Endothelial cell (in vitro differentiated cells): ENCODE data around the gene FAM222A. TPM values are rescaled to one million over a fixed set of nuclear protein-coding genes. Genes with fewer than 3 reads are reported as not detected.

ENCODE experiments used
- DNase-seq: peaks from one replicate; pipeline ENCODE4 v3.0.0; 2021; ENCODE audit warnings: low spot score
- H3K27ac Mint-ChIP-seq: one replicate; pipeline ENCODE4 v1.8.0; 2021; ENCODE audit warnings: mixed read lengths, inconsistent platforms; ENCODE audit not compliant: unreplicated experiment
- H3K27me3 Mint-ChIP-seq: one replicate; pipeline ENCODE4 v1.8.0; 2021; ENCODE audit warnings: mild to moderate bottlenecking, moderate library complexity, mixed read lengths, inconsistent platforms; ENCODE audit not compliant: unreplicated experiment
- H3K36me3 Mint-ChIP-seq: one replicate; pipeline ENCODE4 v1.8.0; 2021; ENCODE audit warnings: mild to moderate bottlenecking, low read depth, mixed read lengths, inconsistent platforms; ENCODE audit not compliant: unreplicated experiment
- H3K4me1 Mint-ChIP-seq: one replicate; pipeline ENCODE4 v1.8.0; 2021; ENCODE audit warnings: mild to moderate bottlenecking, mixed read lengths, inconsistent platforms; ENCODE audit not compliant: unreplicated experiment
- H3K4me3 Mint-ChIP-seq: one replicate; pipeline ENCODE4 v1.8.0; 2021; ENCODE audit warnings: mild to moderate bottlenecking, mixed read lengths, inconsistent platforms; ENCODE audit not compliant: unreplicated experiment
- H3K9me3 Mint-ChIP-seq: one replicate; pipeline ENCODE4 v1.8.0; 2021; ENCODE audit warnings: mixed read lengths, inconsistent platforms; ENCODE audit not compliant: unreplicated experiment
- CTCF ChIP-seq: fragments of 200-600 bp; sonication (generic); IDR thresholded peaks from one replicate; pipeline ENCODE4 v1.5.0; 2021; ENCODE audit warnings: antibody characterized with exemption; ENCODE audit not compliant: unreplicated experiment
- total RNA-seq: library from RNA; stranded (reverse); fragmentation: NEBNext Ultra II Directional; extraction: Animal tissue kit (Norgen Biotek cat#: 25700); gene quantifications from one replicate; pipeline ENCODE4 v1.2.1, GENCODE V29; 2021; ENCODE audit not compliant: unreplicated experiment

FAM222A gene
- total RNA-seq, 1 donor from 2014 or later, result 14.2 TPM

GRCh38 chr12:109720857-109721189, 7.2 kb downstream of the FAM222A start:
- H3K9me3 Mint-ChIP-seq, result no peaks in the 10 kb centered on the region
- H3K27ac Mint-ChIP-seq, result no peak overlapping the region
- DNase-seq, result no peak
- H3K27me3 Mint-ChIP-seq, result peaks cover 13% of the 10 kb centered on the region
- TF ChIP-seq CTCF, result no peak
- peaks cover 5% of the 10 kb centered on the region for H3K36me3 Mint-ChIP-seq
- no peak overlapping the region for H3K4me3 Mint-ChIP-seq
- H3K4me1 Mint-ChIP-seq, result peaks cover 59% of the 10 kb centered on the region

GRCh38 chr12:109721276-109721675, 7.7 kb downstream of the FAM222A start:
- Mint-ChIP-seq H3K27ac (no peak overlapping the region), H3K4me1 (peaks cover 55% of the 10 kb centered on the region), H3K4me3 (no peak overlapping the region), H3K36me3 (peaks cover 5% of the 10 kb centered on the region), H3K9me3 (no peaks in the 10 kb centered on the region), H3K27me3 (peaks cover 11% of the 10 kb centered on the region)
- TF ChIP-seq CTCF, result no peak
- no peak for DNase-seq

GRCh38 chr12:109722022-109722720, 8.5 kb downstream of the FAM222A start:
- no peaks in the 10 kb centered on the region for H3K9me3 Mint-ChIP-seq
- peaks cover 10% of the 10 kb centered on the region for H3K27me3 Mint-ChIP-seq
- no peak overlapping the region for H3K4me3 Mint-ChIP-seq
- TF ChIP-seq CTCF, result no peak
- peaks cover 47% of the 10 kb centered on the region for H3K4me1 Mint-ChIP-seq
- DNase-seq, result no peak
- peaks cover 5% of the 10 kb centered on the region for H3K36me3 Mint-ChIP-seq
- H3K27ac Mint-ChIP-seq, result peak overlapping the region; percentile 52

GRCh38 chr12:109722721-109723094, 9.1 kb downstream of the FAM222A start:
- DNase-seq, result no peak
- H3K27me3 Mint-ChIP-seq, result peaks cover 7% of the 10 kb centered on the region
- H3K36me3 Mint-ChIP-seq, result peaks cover 5% of the 10 kb centered on the region
- H3K9me3 Mint-ChIP-seq, result no peaks in the 10 kb centered on the region
- H3K27ac Mint-ChIP-seq, result no peak overlapping the region
- TF ChIP-seq CTCF, result no peak
- H3K4me1 Mint-ChIP-seq, result peaks cover 43% of the 10 kb centered on the region
- no peak overlapping the region for H3K4me3 Mint-ChIP-seq

- no peak for TF ChIP-seq CTCF
- Mint-ChIP-seq H3K4me3 (no peak overlapping the region), H3K27ac (no peak overlapping the region), H3K9me3 (no peaks in the 10 kb centered on the region), H3K27me3 (peaks cover 7% of the 10 kb centered on the region), H3K36me3 (peaks cover 5% of the 10 kb centered on the region), H3K4me1 (peaks cover 43% of the 10 kb centered on the region)
- no peak for DNase-seq
Measured at GRCh38 chr12:109723311-109723881, 9.8 kb downstream of the FAM222A start.
